Gastrocnemius medialis (tissue), 4 donors: ENCODE measurements around the gene BCL2L14.
"Not testable (repeated sequence)": the region's sequence is repeated elsewhere in the genome, so short reads cannot be mapped to it uniquely, and the experiment has no call there.

Experiments
- POLR2A ChIP-seq, 2 donors: fragments of 450-650 bp; IDR thresholded peaks; one replicate each; pipeline ENCODE4 v1.6.1; 2017; ENCODE audit warnings: antibody characterized with exemption in 2 of 2, mild to moderate bottlenecking in 2 of 2, moderate library complexity in 2 of 2
- TF ChIP-seq, protein P1 (sequence below), 5 experiments: fragments of 450-650 bp in 3 of 5; fragments of 200-600 bp in 2 of 5; sonication (generic) in 2 of 5; IDR thresholded peaks in 4 of 5; conservative IDR thresholded peaks in 1 of 5; 1 replicate in 4 of 5; 2 replicates in 1 of 5; pipeline ENCODE4 v1.5.1; 2016 to 2019; ENCODE audit warnings: antibody characterized with exemption in 5 of 5, mild to moderate bottlenecking in 3 of 5, moderate library complexity in 3 of 5

DNA sequence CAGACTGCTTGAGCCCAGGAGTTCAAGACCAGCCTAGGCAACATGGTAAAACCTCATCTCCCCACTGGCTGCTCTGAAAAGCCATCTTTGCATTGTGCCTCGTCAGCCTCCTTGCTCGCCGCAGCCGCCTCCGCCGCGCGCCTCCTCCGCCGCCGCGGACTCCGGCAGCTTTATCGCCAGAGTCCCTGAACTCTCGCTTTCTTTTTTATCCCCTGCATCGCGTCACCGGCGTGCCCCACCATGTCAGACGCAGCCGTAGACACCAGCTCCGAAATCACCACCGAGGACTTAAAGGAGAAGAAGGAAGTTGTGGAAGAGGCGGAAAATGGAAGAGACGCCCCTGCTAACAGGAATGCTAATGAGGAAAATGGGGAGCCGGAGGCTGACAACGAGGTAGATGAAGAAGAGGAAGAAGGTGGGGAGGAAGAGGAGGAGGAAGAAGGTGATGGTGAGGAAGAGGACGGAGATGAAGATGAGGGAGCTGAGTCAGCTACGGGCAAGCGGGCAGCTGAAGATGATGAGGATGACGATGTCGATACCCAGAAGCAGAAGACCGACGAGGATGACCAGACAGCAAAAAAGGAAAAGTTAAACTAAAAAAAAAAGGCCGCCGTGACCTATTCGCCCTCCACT is 40.3 kb downstream of the BCL2L14 start:
- TF ChIP-seq POLR2A (IDR thresholded peaks at IDR 0.05) = not testable (repeated sequence)
- TF ChIP-seq, protein P1, sequence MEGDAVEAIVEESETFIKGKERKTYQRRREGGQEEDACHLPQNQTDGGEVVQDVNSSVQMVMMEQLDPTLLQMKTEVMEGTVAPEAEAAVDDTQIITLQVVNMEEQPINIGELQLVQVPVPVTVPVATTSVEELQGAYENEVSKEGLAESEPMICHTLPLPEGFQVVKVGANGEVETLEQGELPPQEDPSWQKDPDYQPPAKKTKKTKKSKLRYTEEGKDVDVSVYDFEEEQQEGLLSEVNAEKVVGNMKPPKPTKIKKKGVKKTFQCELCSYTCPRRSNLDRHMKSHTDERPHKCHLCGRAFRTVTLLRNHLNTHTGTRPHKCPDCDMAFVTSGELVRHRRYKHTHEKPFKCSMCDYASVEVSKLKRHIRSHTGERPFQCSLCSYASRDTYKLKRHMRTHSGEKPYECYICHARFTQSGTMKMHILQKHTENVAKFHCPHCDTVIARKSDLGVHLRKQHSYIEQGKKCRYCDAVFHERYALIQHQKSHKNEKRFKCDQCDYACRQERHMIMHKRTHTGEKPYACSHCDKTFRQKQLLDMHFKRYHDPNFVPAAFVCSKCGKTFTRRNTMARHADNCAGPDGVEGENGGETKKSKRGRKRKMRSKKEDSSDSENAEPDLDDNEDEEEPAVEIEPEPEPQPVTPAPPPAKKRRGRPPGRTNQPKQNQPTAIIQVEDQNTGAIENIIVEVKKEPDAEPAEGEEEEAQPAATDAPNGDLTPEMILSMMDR (IDR thresholded peaks at IDR 0.05 in 4 of 5, conservative IDR thresholded peaks at IDR 0.05 in 1 of 5) = not testable (repeated sequence)
